Coronary artery (tissue), 2 donors: ENCODE results near the gene MOGAT1.

ENCODE experiments used
- DNase-seq: peaks from one replicate; pipeline ENCODE4 v3.0.0-alpha.2; 2017; ENCODE audit warnings: low spot score
- H3K27ac ChIP-seq, 2 donors: fragments of 200-600 bp; sonication (generic); one replicate each; pipeline ENCODE4 v1.5.1; 2016 to 2019
- H3K4me3 ChIP-seq: fragments of 200-600 bp; sonication (generic); 2 replicates; pipeline ENCODE4 v1.5.1; 2016; ENCODE audit warnings: mild to moderate bottlenecking, moderate library complexity
- TF ChIP-seq, protein P1 (sequence below): fragments of 200-600 bp; sonication (generic); IDR thresholded peaks from one replicate; pipeline ENCODE4 v1.5.1; 2019; ENCODE audit warnings: antibody characterized with exemption

The MOGAT1 gene

DNA sequence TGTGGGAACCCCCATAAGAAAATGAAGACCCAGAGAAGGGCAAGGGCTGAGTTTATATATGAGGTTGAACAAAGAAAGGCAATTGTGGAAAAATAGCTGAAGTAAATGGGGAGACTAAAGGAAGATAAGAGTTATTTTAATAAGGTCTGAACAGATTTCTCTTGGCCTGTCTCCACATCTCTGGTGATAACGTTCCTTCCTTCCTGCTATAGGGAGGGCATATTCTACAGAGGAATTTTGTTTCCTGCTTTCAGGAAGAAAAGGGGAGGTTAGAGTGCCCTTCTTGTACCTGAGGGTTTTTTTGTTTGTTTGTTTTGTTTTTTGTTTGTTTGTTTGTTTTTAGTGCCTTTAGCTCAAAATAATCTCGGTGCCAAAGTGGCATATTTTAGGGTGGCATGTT, 31.6 kb downstream of the MOGAT1 start:
- DNase-seq: no peak
- TF ChIP-seq, protein P1, sequence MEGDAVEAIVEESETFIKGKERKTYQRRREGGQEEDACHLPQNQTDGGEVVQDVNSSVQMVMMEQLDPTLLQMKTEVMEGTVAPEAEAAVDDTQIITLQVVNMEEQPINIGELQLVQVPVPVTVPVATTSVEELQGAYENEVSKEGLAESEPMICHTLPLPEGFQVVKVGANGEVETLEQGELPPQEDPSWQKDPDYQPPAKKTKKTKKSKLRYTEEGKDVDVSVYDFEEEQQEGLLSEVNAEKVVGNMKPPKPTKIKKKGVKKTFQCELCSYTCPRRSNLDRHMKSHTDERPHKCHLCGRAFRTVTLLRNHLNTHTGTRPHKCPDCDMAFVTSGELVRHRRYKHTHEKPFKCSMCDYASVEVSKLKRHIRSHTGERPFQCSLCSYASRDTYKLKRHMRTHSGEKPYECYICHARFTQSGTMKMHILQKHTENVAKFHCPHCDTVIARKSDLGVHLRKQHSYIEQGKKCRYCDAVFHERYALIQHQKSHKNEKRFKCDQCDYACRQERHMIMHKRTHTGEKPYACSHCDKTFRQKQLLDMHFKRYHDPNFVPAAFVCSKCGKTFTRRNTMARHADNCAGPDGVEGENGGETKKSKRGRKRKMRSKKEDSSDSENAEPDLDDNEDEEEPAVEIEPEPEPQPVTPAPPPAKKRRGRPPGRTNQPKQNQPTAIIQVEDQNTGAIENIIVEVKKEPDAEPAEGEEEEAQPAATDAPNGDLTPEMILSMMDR: no peak
- H3K4me3 ChIP-seq: no peak overlapping the region
- peak overlapping the region; percentile 70 to 82 for H3K27ac ChIP-seq

DNA sequence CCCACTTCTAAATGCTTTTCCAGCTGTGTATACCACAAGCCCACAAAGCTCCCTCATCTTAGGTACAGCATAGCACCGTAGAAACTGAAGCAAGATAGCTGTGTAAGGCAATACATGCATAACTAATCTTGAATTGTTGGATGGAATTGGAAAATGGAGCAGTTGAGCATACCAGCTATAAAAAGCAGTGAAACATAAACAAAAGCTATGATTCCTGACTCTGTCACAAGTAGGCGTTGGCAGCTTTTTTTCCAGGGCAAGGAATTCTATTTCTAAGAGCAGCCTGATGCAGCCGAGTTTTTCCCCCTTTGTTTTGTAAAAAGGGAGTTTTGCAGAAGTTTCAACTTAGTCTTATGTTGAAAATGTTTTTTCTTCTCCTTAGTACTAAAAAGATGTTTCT, 32.4 kb downstream of the MOGAT1 start:
- peak overlapping the region; percentile 70 to 82 for H3K27ac ChIP-seq
- H3K4me3 ChIP-seq: no peak overlapping the region
- TF ChIP-seq, protein P1: no peak
- no peak for DNase-seq

DNA sequence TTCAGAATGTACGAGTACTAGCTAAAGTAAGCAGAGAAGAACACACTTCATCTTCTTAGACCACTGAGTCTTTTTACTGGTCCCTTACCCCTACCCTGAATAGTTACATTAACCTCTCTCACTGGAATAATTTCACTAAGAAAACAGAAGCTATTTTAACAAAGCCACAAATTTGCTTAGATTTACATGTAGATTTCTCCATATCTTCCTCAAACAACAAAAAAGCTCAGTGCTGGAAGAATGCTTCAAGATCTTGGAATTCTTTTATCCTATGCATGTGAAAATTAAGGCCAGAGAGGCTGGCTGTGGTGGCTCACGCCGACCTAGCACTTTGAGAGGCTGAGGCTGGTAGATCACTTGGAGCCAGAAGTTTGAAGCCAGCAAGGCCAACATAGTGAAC, 35.2 kb downstream of the MOGAT1 start:
- TF ChIP-seq, protein P1: no peak
- Histone ChIP-seq H3K27ac (no peak overlapping the region), H3K4me3 (no peak overlapping the region)
- no peak for DNase-seq

DNA sequence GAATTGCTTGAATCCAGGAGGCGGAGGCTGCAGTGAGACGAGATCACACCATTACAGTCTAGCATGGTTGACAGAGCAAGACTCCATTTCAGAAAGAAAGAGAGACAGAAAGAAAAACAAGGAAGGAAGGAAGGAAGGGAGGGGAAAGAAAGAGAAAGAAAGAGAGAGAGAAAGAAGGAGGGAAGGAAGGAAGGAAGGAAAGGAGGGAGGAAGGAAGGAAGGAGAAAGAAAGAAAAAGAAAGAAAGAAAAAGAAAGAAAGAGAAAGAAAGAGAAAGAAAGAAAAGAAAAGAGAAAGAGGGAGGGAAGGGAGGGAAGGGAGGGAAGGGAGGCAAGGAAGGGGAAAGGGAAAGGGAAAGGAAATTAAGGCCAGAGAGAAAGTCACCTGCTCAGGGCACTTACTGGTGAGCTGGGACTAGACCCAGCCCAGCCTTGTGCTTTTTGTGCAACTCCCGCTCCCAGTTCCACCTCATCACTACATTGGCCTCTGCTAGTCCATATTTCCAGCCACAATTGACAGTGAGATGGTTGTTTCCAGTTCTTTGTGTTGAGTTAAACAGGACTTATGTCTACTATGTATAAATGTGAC, 35.7 kb downstream of the MOGAT1 start:
- no peak for DNase-seq
- Histone ChIP-seq H3K4me3 (no peak overlapping the region), H3K27ac (peak overlapping the region in 1 of 2 donors; percentile 44)
- TF ChIP-seq, protein P1: no peak

DNA sequence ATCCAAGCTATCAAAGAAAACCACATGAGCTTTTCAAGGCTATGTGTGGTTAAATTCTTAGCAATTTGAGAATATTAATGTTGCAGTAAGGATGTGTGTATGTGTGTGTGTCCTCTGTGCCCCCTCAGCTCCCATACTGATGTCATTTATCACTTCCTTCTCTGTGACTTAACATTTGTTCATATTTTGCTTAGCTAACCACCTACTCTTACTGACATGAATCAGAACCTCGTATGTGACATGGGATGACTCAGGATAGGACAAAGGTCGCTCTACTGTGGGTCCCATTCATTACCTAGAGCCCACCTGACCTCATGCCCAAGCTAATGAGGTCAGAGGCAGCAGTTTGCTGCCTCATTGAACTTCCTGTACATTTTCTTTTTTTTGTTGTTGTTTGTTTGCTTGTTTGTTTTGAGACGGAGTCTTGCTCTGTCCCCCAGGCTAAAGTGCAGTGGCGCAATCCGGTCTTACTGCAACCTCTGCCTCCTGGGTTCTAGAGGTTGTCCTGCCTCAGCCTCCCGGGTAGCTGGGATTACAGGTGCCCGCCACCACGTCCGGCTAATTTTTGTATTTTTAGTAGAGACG, 36.3 kb downstream of the MOGAT1 start:
- Histone ChIP-seq H3K4me3 (no peak overlapping the region), H3K27ac (peak overlapping the region in 1 of 2 donors; percentile 44)
- TF ChIP-seq, protein P1: no peak
- no peak for DNase-seq

DNA sequence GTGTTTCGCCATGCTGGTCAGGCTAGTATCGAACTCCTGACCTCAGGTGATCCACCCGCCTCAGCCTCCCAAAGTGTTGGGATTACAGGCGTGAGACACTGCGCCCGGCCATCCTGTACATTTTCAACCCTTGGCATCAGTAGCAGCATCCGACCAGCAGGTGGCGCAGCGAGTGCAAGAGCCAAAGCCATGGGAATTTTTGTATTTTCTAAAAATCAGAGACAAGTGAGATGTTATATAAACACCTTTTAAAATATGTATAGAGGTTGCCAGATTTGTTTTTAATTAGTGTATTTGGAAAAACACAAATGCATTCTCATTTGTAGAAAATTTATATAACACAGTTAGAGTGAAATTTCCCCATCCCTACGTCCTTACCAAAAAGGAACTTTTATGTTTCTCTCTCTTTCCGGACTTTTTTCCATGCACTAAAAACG, 36.8 kb downstream of the MOGAT1 start:
- Histone ChIP-seq H3K27ac (peak overlapping the region; percentile 44 to 82), H3K4me3 (no peak overlapping the region)
- DNase-seq: peak; percentile 84
- TF ChIP-seq, protein P1: peak; percentile 92

DNA sequence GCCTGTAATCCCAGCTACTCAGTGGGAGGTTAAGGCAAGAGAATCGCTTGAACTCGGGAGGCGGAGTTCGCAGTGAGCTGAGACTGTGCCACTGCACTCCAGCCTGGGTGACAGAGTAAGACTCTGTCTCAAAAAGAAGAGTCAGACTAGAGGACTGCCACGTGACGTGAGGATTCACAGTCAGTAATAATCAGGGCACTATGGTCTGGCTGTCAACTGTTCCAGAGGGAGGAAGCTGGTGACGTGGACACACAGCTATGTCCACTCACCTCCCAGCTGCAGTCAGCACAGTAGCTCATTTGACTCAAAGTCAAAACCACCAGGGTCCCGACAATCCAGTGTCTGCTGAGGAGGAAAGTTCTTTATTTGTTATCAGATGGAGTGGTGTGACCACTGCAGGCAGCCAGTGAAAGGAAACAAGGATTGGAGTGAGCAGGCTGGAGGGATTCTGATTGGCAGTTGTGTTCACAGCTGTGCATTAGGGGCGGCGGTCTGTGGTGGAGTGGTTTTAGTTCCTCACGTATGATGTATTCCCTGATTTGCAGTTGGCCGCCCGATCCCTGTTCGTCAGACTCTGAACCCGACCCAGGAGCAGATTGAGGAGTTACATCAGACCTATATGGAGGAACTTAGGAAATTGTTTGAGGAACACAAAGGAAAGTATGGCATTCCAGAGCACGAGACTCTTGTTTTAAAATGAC, 37.9 kb downstream of the MOGAT1 start:
- DNase-seq: peak; percentile 85
- Histone ChIP-seq H3K4me3 (peak overlapping the region; percentile 51), H3K27ac (peak overlapping the region; percentile 82 to 90)
- TF ChIP-seq, protein P1: no peak
